Activated naive CD4-positive, alpha-beta T cell treated with anti-CD3 and anti-CD28 coated beads, Interleukin-2, amount 10 ng/mL, durations not matched to agents 5 hours and 36 hours (primary cell): Measurements from ENCODE around the gene SMYD3. TPM values are rescaled to one million over a fixed set of nuclear protein-coding genes. Genes with fewer than 3 reads are reported as not detected.

ENCODE experiments used
- total RNA-seq, 2 experiments: library from RNA; stranded (reverse); gene quantifications; one replicate each; pipeline ENCODE4 v1.2.3, GENCODE V29; 2021

SMYD3 gene
- 10 to 100 TPM; 15.3 to 21.3 TPM for total RNA-seq

GRCh38 chr1:246506674-246507481, at the start of gene SMYD3:
SMYD3 (minus strand) TSS chr1:246507279.

Other genes with a start within 250 kb of the SMYD3 start
- gene TFB2M, start 59.0 kb upstream of the SMYD3 start, total RNA-seq: 10 to 100 TPM in 1 of 2 experiments, 1 to 10 TPM in 1; 9.5 to 10.6 TPM
- 10 to 100 TPM; 42.2 to 43.4 TPM for gene CNST, start 59.2 kb upstream of the SMYD3 start, total RNA-seq
- gene SCCPDH, start 217.1 kb upstream of the SMYD3 start, total RNA-seq: 1 to 10 TPM; 8.8 to 9.5 TPM